GM21723 (cell line): ENCODE data around the gene TFF3.

Experiments
- ATAC-seq: cut with Tn5 transposase; IDR thresholded peaks from one replicate; pipeline ENCODE4 v1.9.1; 2021; ENCODE audit warnings: mild to moderate bottlenecking, moderate library complexity; ENCODE audit not compliant: unreplicated experiment

Gene TFF3

GRCh38 chr21:42347601-42348327, 32.6 kb upstream of the TFF3 start:
- no peak for ATAC-seq

- ATAC-seq = no peak
These were observed 31.8 kb upstream of the TFF3 start for GRCh38 chr21:42346866-42347600.

GRCh38 chr21:42346441-42346840, 31.2 kb upstream of the TFF3 start:
- ATAC-seq = no peak

- no peak for ATAC-seq
These were observed 29.4 kb upstream of the TFF3 start for GRCh38 chr21:42344631-42345030.

- ATAC-seq = no peak
These were observed 28.8 kb upstream of the TFF3 start for GRCh38 chr21:42343963-42344510.

- no peak for ATAC-seq
These were observed 28.3 kb upstream of the TFF3 start for GRCh38 chr21:42343556-42343955.

GRCh38 chr21:42343101-42343500, 27.9 kb upstream of the TFF3 start:
- no peak for ATAC-seq

GRCh38 chr21:42341776-42342542, 26.8 kb upstream of the TFF3 start:
- no peak for ATAC-seq

- ATAC-seq = no peak
These were observed 25.2 kb upstream of the TFF3 start for GRCh38 chr21:42340187-42341050.

- ATAC-seq = no peak
These were observed 23.8 kb upstream of the TFF3 start for GRCh38 chr21:42338729-42339715.

- no peak for ATAC-seq
These were observed 22.9 kb upstream of the TFF3 start for GRCh38 chr21:42337830-42338728.

- no peak for ATAC-seq
These were observed 22.1 kb upstream of the TFF3 start for GRCh38 chr21:42337276-42337675.

- no peak for ATAC-seq
These were observed 20.8 kb upstream of the TFF3 start for GRCh38 chr21:42336054-42336453.

- ATAC-seq = no peak
These were observed 17.5 kb upstream of the TFF3 start for GRCh38 chr21:42332557-42333317.

GRCh38 chr21:42331660-42332059, 16.5 kb upstream of the TFF3 start:
- ATAC-seq = no peak

- no peak for ATAC-seq
These were observed 15.5 kb upstream of the TFF3 start for GRCh38 chr21:42330380-42331371.
